ENCODE results near the gene CFAP206. TPM values are rescaled to one million over a fixed set of nuclear protein-coding genes. Genes with fewer than 3 reads are reported as not detected.
A peak's percentile ranks its signal among the peaks of the same experiment; 100 is the strongest.

The CFAP206 gene
- total and polyA plus RNA-seq, 3 donors from 2014 or later: 37.8 to 116 (median 48.8) TPM

- H3K4me1 ChIP-seq: no peaks in the 10 kb centered on the region
- 87 to 91% methylated on average over 10 of the region's 10 CpGs for WGBS, 2 donors
- DNase-seq: no peak
- H3K27ac ChIP-seq: no peak overlapping the region
- no peak overlapping the region for H3K4me3 ChIP-seq
- no peaks in the 10 kb centered on the region for H3K36me3 ChIP-seq (ENCODE audit: low read depth, missing control alignments)
- intact Hi-C loops (cut with DNase I; ENCODE audit: low total_unique reads): no loop called here
- no peaks in the 10 kb centered on the region for H3K27me3 ChIP-seq
- TF ChIP-seq CTCF (IDR thresholded peaks at IDR 0.05) (no peak), POLR2A (IDR thresholded peaks at IDR 0.05) (no peak)
- no peaks in the 10 kb centered on the region for H3K9me3 ChIP-seq
Measured at GRCh38 chr6:87396595-87397392, 11.0 kb upstream of the CFAP206 start.

GRCh38 chr6:87397656-87398055 is 10.1 kb upstream of the CFAP206 start:
- Histone ChIP-seq H3K27me3 (no peaks in the 10 kb centered on the region), H3K4me3 (no peak overlapping the region), H3K4me1 (no peaks in the 10 kb centered on the region), H3K27ac (no peak overlapping the region), H3K36me3 (ENCODE audit: low read depth, missing control alignments) (no peaks in the 10 kb centered on the region), H3K9me3 (no peaks in the 10 kb centered on the region)
- 67 to 93% methylated on average over 1 of the region's 1 CpG for WGBS, 2 donors
- intact Hi-C loops (cut with DNase I; ENCODE audit: low total_unique reads): no loop called here
- DNase-seq: no peak
- TF ChIP-seq CTCF (IDR thresholded peaks at IDR 0.05): no peak
- no peak for TF ChIP-seq POLR2A (IDR thresholded peaks at IDR 0.05)

- 60% methylated on average over 3 of the region's 3 CpGs for WGBS, 2 donors
- Histone ChIP-seq H3K9me3 (no peaks in the 10 kb centered on the region), H3K4me1 (no peaks in the 10 kb centered on the region), H3K4me3 (no peak overlapping the region), H3K27me3 (no peaks in the 10 kb centered on the region), H3K27ac (no peak overlapping the region), H3K36me3 (ENCODE audit: low read depth, missing control alignments) (no peaks in the 10 kb centered on the region)
- TF ChIP-seq POLR2A (IDR thresholded peaks at IDR 0.05) (no peak), CTCF (IDR thresholded peaks at IDR 0.05) (no peak)
- DNase-seq: no peak
- intact Hi-C loops (cut with DNase I; ENCODE audit: low total_unique reads): no loop called here
Measured at GRCh38 chr6:87401832-87402231, 5.9 kb upstream of the CFAP206 start.

- WGBS, 2 donors: 0% methylated on average over 10 of the region's 10 CpGs
- Histone ChIP-seq H3K36me3 (ENCODE audit: low read depth, missing control alignments) (no peaks in the 10 kb centered on the region), H3K27me3 (no peaks in the 10 kb centered on the region), H3K4me3 (peak overlapping the region; percentile 84 to 95), H3K4me1 (no peaks in the 10 kb centered on the region), H3K27ac (peak overlapping the region; percentile 70 to 72), H3K9me3 (no peaks in the 10 kb centered on the region)
- TF ChIP-seq POLR2A (IDR thresholded peaks at IDR 0.05) (no peak), CTCF (IDR thresholded peaks at IDR 0.05) (no peak)
- peak; percentile 62 for DNase-seq
- intact Hi-C loops (cut with DNase I; ENCODE audit: low total_unique reads): no loop called here
Measured at GRCh38 chr6:87407561-87407900, 241 bp upstream of the CFAP206 start.

GRCh38 chr6:87408721-87409155 is 966 bp downstream of the CFAP206 start:
- intact Hi-C loops (cut with DNase I; ENCODE audit: low total_unique reads): no loop called here

More at GRCh38 chr6:87408721-87409155, 966 bp downstream of the CFAP206 start:
- H3K27me3 ChIP-seq: no peaks in the 10 kb centered on the region
- H3K4me1 ChIP-seq: no peaks in the 10 kb centered on the region
- H3K27ac ChIP-seq: peak overlapping the region in 1 of 2 donors; percentile 81
- no peak for DNase-seq
- H3K9me3 ChIP-seq: no peaks in the 10 kb centered on the region
- TF ChIP-seq POLR2A (IDR thresholded peaks at IDR 0.05): no peak
- TF ChIP-seq CTCF (IDR thresholded peaks at IDR 0.05): no peak
- no peaks in the 10 kb centered on the region for H3K36me3 ChIP-seq (ENCODE audit: low read depth, missing control alignments)
- 23 to 27% methylated on average over 5 of the region's 5 CpGs for WGBS, 2 donors
- peak overlapping the region; percentile 84 to 95 for H3K4me3 ChIP-seq
